ENCODE measurements around the gene CD300LG.
"Not testable (repeated sequence)": the region's sequence is repeated elsewhere in the genome, so short reads cannot be mapped to it uniquely, and the experiment has no call there.

CD300LG gene

GRCh38 chr17:43878260-43879175, 31.5 kb downstream of the CD300LG start:
- peak in 48 of 56 donors; percentile 13 to 81 (median 44) for DNase-seq

DNA sequence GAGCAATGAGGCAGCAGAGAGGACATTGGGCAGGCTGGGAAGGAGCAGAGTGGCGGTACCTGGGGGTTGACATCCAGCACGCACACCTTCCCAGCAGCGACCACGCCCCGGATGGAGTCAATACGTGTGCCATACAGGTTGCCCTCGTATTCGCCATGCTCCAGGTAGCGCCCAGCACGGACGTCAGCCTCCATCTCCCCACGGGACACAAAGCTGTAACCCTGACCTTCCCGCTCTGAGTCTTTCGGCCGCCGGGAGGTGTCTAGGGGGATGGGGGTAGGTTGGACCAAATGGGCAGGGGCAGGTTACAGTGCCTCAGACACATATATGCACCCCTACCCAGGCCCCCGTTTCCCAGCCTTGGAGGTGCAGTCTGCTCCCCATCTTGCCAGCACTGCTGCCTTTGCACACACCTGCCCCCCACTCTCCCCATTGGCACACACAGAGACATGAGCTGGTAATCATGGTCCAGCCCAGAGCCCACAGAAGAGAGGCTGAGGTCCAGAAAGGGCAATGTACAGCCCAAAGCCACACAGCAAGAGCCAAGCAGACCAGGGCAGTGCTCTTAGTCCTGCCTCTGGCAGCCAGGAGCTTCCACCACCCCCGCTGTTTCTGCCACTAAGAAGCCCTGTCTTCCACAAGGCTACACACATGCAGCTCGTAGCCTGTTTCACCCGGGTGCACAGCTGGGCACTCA, 32.9 kb downstream of the CD300LG start:
- DNase-seq, result no peak

GRCh38 chr17:43880420-43880991, 33.5 kb downstream of the CD300LG start:
- peak in 2 of 56 donors; percentile 17 to 20 for DNase-seq

DNA sequence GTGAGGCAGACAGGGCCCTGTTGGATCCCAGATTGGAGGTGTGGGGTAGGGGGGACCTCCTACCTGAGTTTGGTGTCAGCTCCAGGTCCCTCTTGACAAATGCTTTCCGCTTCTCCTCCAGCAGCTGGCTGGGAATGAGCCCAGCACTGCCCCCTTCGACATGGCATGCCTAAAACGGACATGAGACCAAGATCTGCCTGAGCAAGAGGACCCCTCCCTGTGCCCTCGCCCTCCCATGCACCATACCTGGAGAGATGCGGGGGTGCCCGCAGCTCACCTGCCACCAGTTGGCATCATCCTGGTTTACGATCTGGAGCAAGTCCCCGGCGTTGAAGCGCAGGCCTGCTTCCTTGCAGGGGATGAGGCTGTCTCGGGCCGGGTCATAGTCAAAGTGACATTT, 34.2 kb downstream of the CD300LG start:
- DNase-seq, result no peak

GRCh38 chr17:43881758-43882505, 35.0 kb downstream of the CD300LG start:
- DNase-seq, result no peak

DNA sequence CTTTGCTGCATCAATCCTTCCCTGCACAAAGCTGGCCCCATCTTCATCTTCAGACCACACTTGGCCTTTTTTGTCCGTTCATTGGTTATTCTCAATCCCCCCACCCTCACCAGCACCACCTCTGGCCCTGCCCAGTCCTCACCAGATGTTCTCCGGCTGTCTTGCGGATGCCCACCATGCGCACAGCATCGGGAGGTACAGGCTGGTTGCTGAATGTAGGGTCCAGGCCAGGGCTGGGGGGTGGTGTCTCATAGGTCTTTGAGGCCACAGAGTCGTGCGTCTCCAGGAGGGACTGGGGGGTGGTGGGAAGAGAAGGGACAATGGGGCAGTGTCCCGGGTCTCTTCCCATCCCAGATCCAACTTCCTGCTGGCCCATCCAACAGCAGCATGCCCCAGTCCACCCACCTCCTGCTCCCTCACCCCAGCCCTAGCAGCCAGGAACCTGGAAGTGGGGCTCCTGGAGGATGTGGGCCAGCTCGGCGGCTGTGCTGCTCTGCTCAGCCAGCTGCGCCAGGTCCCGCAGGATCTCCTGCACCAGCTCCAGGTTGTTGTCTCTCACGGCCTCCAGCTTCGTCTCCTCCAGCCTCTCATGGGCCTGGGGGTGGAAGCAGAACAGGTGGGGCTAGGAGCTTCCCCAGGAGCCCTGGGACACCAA, 35.9 kb downstream of the CD300LG start:
- no peak for DNase-seq

- DNase-seq, result no peak
Observed at GRCh38 chr17:43888548-43888947, 41.6 kb downstream of the CD300LG start.

- DNase-seq, result no peak
Observed at GRCh38 chr17:43890240-43890639, 43.3 kb downstream of the CD300LG start.

DNA sequence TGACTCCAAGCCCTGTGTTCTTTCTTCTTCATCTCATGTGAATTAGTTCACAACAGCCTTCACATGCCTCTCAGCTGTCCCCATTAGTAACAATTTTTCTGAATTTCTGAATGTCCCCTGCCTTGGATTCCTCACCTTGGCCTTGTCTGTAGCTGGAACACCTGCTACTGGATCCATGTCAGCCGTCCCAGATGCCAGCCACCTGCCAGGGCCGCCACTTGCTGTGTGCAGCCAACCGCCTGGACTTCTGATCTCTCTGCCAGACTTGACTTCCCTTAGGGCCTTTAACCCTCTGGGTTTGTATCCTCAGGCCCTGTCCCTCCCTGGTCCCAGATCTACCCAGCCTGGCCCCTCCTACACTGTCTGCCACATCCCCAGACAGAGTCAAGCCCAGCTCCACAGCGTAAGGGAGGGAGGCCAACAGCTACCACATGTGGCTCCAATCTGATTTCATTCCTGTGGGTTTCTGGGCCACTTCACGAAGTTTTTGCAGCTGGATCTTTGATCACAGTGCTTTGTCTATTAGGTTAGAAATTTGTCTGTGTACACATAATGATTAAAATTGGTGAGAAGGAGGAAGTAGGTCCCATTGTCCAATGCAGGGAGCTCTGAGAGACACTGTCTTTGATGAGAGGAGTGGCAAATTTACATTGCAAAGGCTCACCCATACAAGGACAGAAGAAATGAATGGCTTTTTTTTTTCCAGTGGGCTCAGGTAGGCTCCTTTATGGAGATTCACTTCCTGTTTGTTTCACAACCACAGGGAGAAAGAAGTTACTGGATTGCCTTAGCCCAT, 45.1 kb downstream of the CD300LG start:
- DNase-seq, result no peak

DNA sequence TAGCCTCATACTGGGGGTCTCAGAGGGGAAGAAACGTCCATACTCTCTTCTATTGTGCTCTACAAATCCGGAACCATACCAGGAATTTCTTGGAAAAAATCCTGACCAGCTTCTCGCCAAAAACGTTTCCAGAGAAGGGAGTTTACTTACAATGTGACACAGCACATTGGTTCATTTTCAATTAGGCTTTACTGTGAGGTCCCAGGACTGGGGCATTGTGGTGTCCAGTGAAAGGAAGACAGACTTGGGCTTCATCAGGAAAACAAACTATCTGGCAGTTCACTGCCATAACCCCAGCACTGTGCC, 45.6 kb downstream of the CD300LG start:
- no peak for DNase-seq

DNA sequence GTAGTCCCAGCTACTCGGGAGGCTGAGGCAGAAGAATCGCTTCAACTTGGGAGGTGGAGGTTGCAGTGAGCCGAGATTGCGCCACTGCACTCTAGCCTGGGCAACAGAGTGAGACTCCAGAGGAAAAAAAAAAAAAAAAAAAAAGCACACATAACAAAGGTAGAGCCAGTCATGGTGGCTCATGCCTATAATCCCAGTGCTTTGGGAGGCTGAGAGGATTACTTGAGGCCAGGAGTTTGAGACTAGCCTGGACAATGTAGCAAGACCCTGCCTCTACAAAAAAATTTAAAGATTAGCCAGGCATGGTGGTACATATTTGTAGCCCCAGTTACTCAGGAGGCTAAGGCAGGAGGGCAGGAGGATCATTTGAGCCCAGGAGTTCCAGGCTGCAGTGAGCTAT, 47.5 kb downstream of the CD300LG start:
- not testable (repeated sequence) for DNase-seq

GRCh38 chr17:43897831-43898230, 50.9 kb downstream of the CD300LG start:
- no peak for DNase-seq

GRCh38 chr17:43898446-43898845, 51.5 kb downstream of the CD300LG start:
- DNase-seq, result no peak

DNA sequence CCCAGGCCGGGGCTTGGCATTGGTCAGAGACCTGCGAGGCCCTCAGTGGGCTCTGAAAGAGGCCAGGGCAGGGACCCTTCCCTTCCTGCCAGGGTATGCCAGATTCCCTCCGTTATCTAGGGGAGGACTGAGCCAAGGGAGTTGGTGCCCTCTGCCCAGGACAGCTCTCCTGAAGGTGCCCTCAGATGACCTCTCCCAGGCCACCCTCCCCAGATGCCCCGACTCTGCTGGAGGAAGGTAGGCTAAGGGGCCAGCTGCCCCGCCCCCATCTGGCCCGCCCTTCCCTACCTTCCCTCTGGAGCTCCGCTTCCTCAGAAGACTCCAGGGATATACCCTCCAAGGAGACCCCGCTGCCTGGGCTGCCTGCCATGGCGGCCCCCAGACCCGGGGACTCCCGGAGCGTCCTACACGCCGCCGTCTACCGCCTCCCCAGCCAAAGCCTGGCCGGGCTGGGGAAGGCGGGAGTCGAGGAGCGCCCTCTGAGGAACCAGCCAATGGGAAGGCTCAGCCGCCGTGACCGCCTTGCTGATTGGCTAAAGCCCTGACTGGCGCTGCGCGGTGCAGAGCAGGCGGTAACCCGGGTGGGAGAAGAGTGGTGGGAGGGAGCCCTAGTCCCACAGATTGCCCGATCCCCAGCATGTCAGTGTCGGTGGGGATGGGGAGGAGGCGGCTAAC, 53.3 kb downstream of the CD300LG start:
- peak; percentile 16 to 92 (median 74) for DNase-seq

DNA sequence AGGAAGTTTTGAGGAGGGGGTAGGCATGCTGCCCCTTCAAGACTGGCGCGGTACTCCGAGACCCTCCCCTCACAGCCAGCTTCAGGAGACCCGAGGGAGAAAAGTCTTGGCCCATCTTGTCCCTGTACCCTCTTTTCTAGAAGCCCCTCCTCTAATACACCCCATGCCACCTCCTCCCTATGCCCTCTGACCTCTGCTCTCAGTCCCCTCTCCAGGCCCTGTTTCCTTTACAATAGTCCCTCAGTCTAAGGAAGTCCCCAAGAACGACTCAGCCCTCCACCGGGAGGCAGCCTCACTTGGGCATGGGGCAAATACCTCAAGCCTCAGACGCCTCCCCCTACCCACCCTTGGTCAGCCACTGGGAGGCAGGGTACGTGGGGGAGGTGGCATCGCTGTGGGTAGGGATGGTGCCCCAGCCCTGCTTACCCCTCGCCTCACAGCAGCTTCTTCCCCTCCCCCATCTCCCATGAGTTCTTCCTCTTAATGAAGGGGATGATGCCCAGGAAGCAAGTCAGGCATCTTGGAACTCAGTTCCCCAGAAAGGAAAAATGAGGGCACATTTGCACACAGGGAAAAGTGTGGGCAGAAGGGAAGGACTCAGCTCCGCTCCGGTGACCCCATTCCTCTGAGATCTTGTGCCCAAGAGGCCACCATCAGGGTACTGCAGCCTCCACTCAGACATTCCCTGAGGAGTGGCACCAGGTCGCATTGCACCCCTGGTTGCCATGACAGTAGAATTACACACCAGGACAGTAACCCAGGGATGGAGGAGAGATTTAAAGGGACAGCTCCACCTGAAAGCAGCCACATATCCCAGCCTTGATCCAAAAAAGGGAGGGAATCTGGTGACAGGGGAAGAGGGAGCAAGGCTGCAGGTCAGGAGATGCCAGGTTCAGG, 54.1 kb downstream of the CD300LG start:
- DNase-seq, result no peak

DNA sequence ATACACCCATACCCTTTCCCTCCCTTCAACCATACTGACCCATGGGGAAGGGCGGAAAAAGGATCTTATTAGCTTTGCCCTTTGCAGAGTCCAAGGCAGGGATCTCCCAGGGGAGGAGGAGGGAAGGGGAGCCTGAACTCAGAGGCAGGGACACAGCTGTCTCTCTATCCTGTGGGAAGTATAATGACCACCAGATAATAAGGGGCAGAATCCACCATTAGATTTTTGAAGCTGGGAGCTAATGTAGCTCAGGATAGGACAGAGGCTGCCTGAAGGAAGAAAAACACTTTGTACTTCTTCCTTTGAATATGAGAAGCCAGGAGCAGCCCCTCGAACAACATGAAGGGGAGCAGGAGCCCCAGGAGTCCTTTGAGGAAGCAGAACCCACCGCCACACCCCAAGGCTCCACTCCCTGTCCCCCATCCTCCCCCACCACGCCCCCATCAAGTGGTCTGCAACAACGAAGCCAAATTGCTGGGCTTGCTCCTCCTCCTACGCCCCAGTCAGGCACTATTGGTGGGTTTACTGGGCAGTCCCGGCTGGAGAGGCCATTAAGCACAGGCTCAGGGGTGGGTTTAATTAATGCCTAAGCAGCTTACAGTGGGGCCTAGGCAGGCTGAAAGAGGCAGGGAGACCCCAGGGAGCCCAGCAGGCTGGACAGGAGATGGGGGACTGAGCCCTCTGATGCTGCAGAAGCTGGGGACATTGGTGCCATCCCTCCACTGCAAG, 55.0 kb downstream of the CD300LG start:
- no peak for DNase-seq

- DNase-seq, result peak in 12 of 56 donors; percentile 5 to 30 (median 19)
Observed at GRCh38 chr17:43905400-43905984, 58.5 kb downstream of the CD300LG start.
